GM19035 (cell line): ENCODE data around the gene FBXO17.

Source experiments
- ATAC-seq: cut with Tn5 transposase; IDR thresholded peaks from one replicate; pipeline ENCODE4 v1.9.1; 2021; ENCODE audit not compliant: unreplicated experiment

FBXO17 gene

DNA sequence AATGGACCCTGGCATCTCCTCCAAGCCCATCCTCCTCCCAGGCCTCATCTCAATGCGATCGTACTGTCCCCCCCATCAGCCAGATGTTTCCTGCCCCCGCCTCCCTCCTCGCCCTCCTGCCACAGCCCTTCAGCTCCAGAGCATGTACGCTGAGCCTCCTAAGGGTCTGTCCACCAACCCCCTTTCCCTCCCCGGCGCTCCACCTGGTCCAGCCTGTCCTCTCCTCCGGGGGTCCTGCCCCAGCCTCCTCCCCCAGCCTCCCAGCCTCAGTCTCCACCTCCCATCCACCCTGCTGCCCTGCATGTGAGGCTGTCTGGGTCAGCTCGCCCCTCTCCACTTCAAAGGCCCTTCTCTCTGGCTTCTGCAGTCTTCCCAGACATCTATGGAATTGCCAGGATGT, 80.6 kb downstream of the FBXO17 start:
- ATAC-seq, result no peak

- ATAC-seq, result no peak
Measured at GRCh38 chr19:38893341-38893771, 82.2 kb downstream of the FBXO17 start.

GRCh38 chr19:38892841-38893240, 82.7 kb downstream of the FBXO17 start:
- ATAC-seq, result no peak

- no peak for ATAC-seq
Measured at GRCh38 chr19:38891771-38892170, 83.8 kb downstream of the FBXO17 start.
